GM18507 (cell line): ENCODE measurements around the gene RRBP1.

Experiments used
- DNase-seq: peaks from one replicate; pipeline ENCODE4 v3.0.0; 2011; ENCODE audit warnings: low read depth; ENCODE audit not compliant: insufficient read length; ENCODE audit errors: extremely low spot score
- FAIRE-seq: peaks from 2 replicates; lab custom pipeline; 2011; peaks lifted over from hg19 to GRCh38; lab: Jason Lieb, UNC

Gene RRBP1

GRCh38 chr20:17652411-17652810, 29.6 kb downstream of the RRBP1 start:
- no peak for DNase-seq
- FAIRE-seq, result no peak

- DNase-seq (no peak), FAIRE-seq (no peak)
Measured at GRCh38 chr20:17651760-17652388, 30.2 kb downstream of the RRBP1 start.

- no peak for FAIRE-seq
- no peak for DNase-seq
Measured at GRCh38 chr20:17651129-17651759, 30.8 kb downstream of the RRBP1 start.

GRCh38 chr20:17650301-17651128, 31.5 kb downstream of the RRBP1 start:
- FAIRE-seq (no peak), DNase-seq (no peak)

- FAIRE-seq (no peak), DNase-seq (no peak)
Measured at GRCh38 chr20:17648791-17649730, 33.0 kb downstream of the RRBP1 start.

GRCh38 chr20:17648315-17648646, 33.8 kb downstream of the RRBP1 start:
- no peak for DNase-seq
- FAIRE-seq, result no peak

- FAIRE-seq (no peak), DNase-seq (no peak)
Measured at GRCh38 chr20:17647391-17648314, 34.4 kb downstream of the RRBP1 start.

- no peak for DNase-seq
- no peak for FAIRE-seq
Measured at GRCh38 chr20:17646961-17647301, 35.1 kb downstream of the RRBP1 start.

- DNase-seq (no peak), FAIRE-seq (no peak)
Measured at GRCh38 chr20:17646209-17646960, 35.7 kb downstream of the RRBP1 start.

- FAIRE-seq (no peak), DNase-seq (no peak)
Measured at GRCh38 chr20:17645546-17646208, 36.4 kb downstream of the RRBP1 start.

- FAIRE-seq (no peak), DNase-seq (no peak)
Measured at GRCh38 chr20:17645010-17645409, 37.0 kb downstream of the RRBP1 start.

- no peak for DNase-seq
Measured at GRCh38 chr20:17644451-17644850, 37.6 kb downstream of the RRBP1 start.

GRCh38 chr20:17643531-17644188, 38.4 kb downstream of the RRBP1 start:
- DNase-seq (no peak), FAIRE-seq (no peak)

More at GRCh38 chr20:17644451-17644850, 37.6 kb downstream of the RRBP1 start:
- FAIRE-seq, result no peak

GRCh38 chr20:17642404-17643269, 39.4 kb downstream of the RRBP1 start:
- DNase-seq, result no peak
- no peak for FAIRE-seq

- DNase-seq, result no peak
- FAIRE-seq, result no peak
Measured at GRCh38 chr20:17641993-17642392, 40.0 kb downstream of the RRBP1 start.

- DNase-seq, result no peak
Measured at GRCh38 chr20:17641520-17641964, 40.5 kb downstream of the RRBP1 start.

More at GRCh38 chr20:17641520-17641964, 40.5 kb downstream of the RRBP1 start:
- no peak for FAIRE-seq
